GM21737 (cell line): ENCODE data around the gene NTMT1.

Experiments used
- ATAC-seq: cut with Tn5 transposase; IDR thresholded peaks from one replicate; pipeline ENCODE4 v1.9.1; 2021; ENCODE audit warnings: mild to moderate bottlenecking, moderate library complexity; ENCODE audit not compliant: unreplicated experiment

The NTMT1 gene

GRCh38 chr9:129613520-129614175, 12.3 kb upstream of the NTMT1 start:
- no peak for ATAC-seq

GRCh38 chr9:129614932-129615331, 11.0 kb upstream of the NTMT1 start:
- ATAC-seq: no peak

GRCh38 chr9:129615407-129616285, 10.3 kb upstream of the NTMT1 start:
- ATAC-seq: no peak

DNA sequence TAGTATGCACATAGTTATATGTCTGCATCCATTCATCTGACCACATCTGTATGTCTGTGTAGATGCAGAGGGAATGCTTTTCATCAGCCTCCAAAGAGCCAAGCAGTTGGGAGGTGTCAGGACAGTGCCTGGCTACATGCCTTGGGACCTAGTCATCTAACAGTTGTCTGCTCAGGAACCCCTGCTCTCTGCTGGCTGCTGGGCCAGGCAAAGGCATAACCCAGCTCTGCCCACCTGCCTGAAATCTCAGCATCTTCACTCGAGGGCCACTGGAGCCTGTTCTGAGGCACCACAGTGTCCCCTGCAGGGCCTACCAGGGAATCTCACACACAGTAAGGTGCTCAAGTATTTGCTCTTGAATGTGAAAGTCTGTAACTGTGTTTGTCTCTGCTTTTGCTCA, 8.8 kb upstream of the NTMT1 start:
- no peak for ATAC-seq

DNA sequence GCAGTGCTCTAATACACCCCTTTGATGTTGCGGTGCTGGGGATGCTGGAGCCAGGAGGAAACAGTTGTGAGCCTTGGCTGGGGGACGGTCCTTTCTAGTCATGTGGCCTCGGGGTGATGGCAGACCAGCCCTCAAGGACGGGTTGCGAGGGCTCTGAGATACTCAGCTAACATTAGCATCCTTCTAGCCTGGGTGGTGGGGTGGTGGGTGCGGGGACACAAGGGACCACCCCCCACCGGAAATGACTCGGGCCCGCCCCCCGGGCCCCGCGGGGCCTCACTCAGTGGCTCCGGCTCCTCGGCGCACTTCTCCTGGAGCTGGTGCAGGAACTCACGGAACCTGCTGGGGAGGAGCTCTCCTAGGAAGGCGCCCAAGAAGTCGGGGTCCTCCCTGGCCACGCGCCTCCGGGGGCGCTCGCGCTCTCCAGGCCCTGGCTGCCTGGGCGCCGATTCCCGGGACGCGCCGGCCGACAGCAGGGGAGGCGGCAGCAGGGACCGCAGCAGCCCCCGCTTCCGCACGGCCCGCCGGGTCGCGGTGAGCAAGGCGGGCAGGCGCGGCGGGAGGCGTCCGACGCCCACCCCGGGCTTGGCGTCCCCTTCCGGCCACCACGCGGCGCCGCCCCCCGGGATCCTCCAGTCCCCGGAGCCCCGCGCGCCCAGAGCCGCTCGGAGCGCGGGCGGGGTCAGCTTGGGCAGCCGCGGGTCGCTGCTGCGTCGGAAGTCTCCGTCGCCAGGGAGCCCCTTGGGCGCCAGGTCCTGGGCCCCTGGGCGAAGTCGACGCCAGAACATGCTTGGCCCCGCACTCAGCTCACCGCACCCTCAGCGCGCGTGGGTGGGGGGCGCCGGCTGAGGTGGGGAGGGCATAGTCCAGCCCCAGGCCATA, 5.9 kb upstream of the NTMT1 start:
- no peak for ATAC-seq

DNA sequence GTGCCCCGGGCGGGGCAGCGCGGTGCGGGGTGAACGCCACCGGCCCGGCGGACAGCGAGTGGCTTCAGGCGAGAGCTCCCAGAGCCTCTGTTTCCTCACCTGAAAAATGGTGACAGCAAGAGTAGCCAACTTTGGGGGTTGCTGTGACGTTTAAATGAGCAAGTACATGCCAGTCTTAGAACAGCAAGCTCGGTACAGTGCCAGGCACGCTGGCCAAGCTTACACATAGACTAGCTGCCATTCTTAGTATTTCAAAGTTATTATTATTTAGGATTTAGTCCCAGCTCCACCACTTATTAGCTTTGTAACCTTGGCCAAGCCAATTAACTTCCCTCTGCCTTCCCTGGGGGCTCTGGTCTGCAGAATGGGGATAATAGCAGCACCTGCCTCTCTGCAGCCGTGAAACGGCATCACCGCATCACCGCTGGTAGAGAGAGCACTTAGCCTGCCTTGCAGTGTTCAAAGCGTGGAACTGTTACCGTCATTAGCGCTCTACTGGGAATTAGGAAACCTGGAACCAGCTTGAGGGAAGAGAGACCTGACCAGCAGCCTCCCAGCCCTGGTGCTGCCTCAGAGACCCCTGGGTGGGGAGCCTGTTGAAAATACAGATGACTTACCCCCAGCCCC, 5.2 kb upstream of the NTMT1 start, which contains the start of gene C9orf50:
Gene C9orf50 (minus strand): TSS at position 433 of the 627 bp plus-strand sequence. CDS start 527 bp downstream, outside the sequence.
- no peak for ATAC-seq

DNA sequence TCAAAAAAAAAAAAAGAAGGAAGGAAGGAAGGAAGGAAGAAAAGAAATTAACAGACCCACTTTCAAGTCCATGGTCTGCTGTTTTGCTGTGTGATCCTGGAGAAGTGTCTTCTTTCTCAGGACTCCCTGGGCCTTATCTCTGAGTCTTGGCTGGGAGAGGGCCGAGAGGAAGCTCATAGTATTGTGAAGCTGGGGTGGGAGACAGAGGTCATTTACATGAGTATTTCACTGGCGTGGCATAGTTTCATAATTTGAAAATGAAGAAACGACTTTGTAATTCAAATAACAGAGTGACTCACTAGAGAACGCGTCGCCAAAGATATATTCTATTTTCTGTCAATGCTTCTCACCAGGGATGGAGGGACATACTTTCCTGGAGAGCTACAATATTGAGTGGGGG, 2.6 kb upstream of the NTMT1 start:
- ATAC-seq: no peak

DNA sequence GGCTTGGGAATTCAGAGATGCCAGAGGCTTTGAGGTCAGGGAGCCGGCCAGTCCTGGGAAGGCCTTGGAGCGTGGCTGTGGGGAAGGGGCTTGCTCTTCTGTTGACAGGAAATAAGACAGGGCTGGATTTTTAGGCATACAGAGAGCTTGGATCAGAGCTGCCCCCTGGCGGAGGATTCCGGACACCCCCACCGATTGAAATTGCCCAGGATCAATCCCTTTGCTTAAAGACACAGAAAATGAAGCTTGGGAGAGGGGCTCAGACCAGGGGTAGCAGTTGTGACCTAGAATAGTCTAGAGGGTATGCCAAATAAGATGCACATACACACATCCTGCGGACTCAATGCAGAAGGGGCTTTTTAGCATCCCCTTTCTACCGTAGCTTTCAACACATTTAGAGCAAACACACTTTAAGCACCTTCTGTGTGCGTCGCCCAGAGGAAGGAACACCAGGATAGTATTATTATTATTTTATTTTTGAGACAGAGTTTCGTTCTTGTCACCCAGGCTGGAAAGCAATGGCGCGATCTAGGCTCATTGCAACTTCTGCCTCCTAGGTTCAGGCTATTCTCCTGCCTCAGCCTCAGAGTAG, 1.7 kb upstream of the NTMT1 start:
- ATAC-seq: no peak

DNA sequence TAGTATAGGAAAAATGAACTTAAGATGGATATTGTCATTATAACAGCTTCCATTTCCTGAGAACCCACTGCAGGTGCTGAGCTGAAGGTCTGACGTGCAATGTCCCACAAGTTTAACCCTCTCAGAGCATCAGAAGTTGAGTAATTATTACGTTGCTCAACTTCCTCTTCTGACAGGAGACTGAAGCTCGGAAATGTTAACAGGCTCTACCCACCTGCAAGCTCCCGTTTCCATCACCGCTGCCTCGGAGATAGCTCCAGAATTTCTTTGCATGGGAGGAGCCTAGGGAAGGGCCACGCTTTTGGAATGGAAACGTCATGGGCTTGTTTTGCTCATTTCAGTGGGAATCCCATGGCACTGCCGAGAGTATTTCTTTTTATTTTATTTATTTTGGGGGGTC, 1.0 kb upstream of the NTMT1 start:
- ATAC-seq: no peak

DNA sequence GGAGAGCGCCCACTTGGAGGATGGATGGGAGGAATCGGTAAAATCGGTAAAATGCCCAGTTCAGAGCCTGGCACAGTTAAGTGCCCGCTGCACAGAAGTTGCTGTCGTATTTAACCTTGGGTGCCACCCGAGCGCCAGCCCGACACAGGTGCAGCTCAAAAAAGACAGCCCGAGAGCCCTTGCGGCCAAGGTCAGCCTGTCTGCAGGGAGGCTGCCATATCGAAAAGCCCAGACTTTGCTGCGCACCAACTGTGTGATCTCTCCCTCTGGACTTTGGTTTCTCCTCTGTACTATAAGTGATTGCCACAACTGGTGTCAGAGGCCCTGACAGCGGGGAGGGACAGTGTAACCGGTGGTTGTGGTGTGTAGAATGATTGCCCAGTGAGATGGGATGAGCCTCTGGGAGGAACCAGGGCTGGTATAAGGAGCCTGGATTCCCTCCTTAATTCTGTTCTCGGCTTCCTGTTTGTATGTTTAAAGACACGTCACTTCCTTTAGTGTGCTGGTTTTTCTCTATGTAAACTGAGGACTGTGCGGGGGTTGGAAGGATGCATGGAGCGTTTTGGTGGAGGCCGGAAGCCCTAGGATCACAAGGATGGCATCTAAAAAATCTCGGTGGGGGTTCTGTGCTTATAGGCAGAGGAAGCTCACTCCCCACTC, 792 bp downstream of the NTMT1 start:
- peak; percentile 23 for ATAC-seq

DNA sequence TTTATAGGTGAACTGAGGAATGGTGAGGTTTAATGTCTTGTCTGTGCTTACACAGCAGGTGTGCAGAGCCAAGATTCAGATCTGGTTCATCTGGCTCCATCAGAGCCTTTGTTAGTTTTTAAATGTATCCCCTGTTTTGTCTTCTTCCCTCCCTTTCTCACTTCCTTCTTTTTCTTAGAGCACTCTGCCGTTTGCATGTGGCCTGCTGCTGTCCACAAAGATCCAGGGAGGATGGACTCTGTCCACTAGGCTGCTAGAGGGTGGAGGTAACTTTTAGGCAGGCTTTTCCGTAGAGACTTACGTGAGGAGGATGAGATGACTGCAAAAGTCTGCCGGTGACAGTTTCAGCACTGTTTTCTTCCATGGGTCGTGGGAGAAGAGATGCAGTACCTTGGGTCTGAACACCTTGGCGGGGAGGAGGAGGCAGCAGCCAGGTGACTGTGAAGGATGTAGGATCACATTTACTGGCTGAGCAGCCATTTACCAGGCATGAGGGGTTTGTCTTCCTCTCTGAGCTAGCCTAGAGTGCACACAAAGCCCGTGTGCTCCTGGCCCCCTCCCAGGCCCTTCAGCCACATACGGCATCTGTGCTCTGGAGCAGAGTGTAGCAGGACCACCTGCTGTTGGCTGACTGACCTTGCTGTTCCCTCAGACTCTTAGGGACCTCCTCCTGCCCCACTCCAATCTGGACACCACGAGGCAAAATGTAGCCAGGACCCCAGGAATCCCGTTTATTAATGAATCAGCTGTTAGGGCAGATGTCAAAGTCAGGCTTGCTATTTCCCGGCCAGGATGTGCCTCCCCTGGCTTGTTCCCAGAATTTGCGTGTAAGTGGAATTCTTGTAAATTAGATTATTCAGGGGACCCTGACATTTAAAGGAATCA, 1.8 kb downstream of the NTMT1 start:
- no peak for ATAC-seq

DNA sequence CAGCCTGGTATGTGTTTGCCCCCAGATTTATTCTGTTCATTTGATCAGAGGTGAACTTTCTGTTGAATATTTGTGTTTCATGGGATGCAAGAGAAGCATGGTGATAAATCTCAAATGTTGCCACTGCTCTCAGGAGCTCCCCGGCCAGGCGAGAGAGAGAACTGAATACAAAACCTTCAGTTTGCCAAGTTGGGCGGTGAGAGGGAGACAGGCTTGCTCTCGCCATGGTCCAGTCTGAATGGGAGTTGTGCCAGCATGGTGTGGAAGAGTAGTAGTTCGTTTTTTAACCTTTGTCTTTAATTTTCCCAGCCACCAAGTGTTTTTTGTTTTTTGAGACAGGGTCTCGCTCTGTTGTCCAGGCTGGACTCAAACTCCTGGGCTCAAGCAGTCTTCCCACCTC, 2.7 kb downstream of the NTMT1 start:
- ATAC-seq: no peak

GRCh38 chr9:129629251-129629820, 3.4 kb downstream of the NTMT1 start:
- ATAC-seq: no peak

- no peak for ATAC-seq
These were observed 5.2 kb downstream of the NTMT1 start for GRCh38 chr9:129630967-129631673.

GRCh38 chr9:129631674-129632129, 5.7 kb downstream of the NTMT1 start:
- no peak for ATAC-seq

DNA sequence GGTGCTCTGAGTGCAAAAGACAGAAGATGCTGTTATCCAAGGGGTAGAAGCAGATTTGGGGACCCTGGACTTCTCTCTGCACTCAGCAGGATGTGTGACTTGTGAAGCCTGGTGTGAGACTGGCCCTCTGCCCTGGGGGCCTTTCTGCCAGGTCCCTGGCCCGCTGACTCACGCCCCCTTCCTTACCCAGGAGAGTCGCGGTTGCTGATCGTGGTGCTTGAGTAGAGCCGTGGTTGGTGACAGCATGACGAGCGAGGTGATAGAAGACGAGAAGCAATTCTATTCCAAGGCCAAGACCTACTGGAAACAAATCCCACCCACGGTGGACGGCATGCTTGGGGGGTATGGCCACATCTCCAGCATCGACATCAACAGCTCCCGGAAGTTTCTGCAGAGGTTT, 6.5 kb downstream of the NTMT1 start:
- no peak for ATAC-seq

DNA sequence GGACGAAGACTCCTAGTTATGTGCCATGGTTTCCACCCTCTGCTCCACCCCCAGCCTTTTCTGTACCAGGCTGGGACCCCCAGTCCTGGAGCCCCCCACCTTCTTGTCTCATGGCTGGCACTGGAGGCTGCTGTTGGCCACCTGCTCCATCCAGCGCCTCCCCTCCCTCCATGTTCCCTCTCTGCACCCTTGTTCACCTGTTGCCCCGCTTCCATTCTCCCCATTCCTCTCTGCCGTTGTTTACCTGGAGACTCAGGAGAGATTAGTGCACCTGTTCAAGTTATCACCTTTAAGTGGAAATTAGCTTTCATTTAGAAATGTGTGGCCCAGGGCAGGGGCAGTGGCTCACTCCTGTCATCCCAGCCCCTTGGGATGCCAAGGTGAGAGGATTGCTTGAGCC, 7.2 kb downstream of the NTMT1 start:
- ATAC-seq: no peak

DNA sequence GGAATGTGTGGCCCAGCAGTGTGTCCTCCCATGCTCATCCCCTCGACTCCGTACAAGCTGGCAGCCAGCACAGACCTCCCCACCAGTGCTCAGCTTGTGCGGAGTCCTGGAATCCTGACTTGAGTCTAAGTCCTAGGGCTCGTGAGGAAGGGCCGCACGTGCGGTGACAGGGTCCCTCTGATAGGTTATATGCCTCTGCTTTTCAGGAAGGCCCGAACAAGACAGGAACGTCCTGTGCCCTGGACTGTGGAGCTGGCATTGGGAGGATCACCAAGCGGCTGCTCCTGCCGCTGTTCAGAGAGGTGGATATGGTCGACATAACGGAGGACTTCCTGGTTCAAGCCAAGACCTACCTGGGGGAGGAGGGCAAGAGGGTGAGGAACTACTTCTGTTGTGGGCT, 7.9 kb downstream of the NTMT1 start:
- no peak for ATAC-seq
